Epithelial cell of proximal tubule (primary cell): Measurements from ENCODE around the gene CSNK1E. TPM values are rescaled to one million over a fixed set of nuclear protein-coding genes. Genes with fewer than 3 reads are reported as not detected.

Source experiments
- DNase-seq: peaks from one replicate; pipeline ENCODE4 v3.0.0-alpha.2; 2011; ENCODE audit warnings: low read depth
- H3K4me3 ChIP-seq: 2 replicates; pipeline ENCODE4 v1.5.1; 2011; ENCODE audit warnings: low read depth, mild to moderate bottlenecking, low read length
- total RNA-seq: library from RNA; depleted of rRNA; stranded (reverse); fragments of >200 nt; gene quantifications from 2 replicates; pipeline ENCODE4 v1.2.3, GENCODE V29; 2015
- TF ChIP-seq, protein P1 (sequence below): conservative IDR thresholded peaks from 2 replicates; pipeline ENCODE4 v1.5.1; 2012; ENCODE audit warnings: low read depth, mild to moderate bottlenecking, low read length

CSNK1E gene
- total RNA-seq, 1 donor from 2014 or later: 157 TPM

DNA sequence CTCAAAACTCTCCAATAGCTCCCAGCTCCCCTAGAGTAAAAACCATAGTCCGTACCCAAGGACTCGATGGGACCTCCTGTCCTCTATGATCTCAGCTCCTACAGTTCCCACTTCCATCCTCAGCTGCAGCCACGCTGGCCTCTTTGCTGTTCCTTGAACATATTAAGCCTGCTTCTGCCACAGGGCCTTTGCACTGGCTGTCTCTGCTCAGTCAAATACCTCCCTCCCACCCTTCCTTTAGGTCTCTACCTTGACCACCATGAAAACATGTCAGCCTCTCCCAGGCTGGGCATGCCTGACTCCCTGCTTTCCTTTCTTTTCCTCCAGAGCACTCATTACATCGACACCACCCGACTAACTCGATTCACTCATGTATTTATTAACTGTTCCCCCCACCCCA, 69.0 kb downstream of the CSNK1E start:
- no peak overlapping the region for H3K4me3 ChIP-seq
- TF ChIP-seq, protein P1, sequence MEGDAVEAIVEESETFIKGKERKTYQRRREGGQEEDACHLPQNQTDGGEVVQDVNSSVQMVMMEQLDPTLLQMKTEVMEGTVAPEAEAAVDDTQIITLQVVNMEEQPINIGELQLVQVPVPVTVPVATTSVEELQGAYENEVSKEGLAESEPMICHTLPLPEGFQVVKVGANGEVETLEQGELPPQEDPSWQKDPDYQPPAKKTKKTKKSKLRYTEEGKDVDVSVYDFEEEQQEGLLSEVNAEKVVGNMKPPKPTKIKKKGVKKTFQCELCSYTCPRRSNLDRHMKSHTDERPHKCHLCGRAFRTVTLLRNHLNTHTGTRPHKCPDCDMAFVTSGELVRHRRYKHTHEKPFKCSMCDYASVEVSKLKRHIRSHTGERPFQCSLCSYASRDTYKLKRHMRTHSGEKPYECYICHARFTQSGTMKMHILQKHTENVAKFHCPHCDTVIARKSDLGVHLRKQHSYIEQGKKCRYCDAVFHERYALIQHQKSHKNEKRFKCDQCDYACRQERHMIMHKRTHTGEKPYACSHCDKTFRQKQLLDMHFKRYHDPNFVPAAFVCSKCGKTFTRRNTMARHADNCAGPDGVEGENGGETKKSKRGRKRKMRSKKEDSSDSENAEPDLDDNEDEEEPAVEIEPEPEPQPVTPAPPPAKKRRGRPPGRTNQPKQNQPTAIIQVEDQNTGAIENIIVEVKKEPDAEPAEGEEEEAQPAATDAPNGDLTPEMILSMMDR: no peak
- DNase-seq: no peak

- no peak overlapping the region for H3K4me3 ChIP-seq
- no peak for DNase-seq
- TF ChIP-seq, protein P1: no peak
Observed at GRCh38 chr22:38247713-38248112, 69.5 kb downstream of the CSNK1E start.

- H3K4me3 ChIP-seq: no peak overlapping the region
- TF ChIP-seq, protein P1: no peak
Observed at GRCh38 chr22:38246692-38247091, 70.5 kb downstream of the CSNK1E start.

GRCh38 chr22:38246046-38246658, 71.1 kb downstream of the CSNK1E start:
- no peak overlapping the region for H3K4me3 ChIP-seq
- no peak for DNase-seq
- TF ChIP-seq, protein P1: no peak

More at GRCh38 chr22:38246692-38247091, 70.5 kb downstream of the CSNK1E start:
- DNase-seq: no peak

DNA sequence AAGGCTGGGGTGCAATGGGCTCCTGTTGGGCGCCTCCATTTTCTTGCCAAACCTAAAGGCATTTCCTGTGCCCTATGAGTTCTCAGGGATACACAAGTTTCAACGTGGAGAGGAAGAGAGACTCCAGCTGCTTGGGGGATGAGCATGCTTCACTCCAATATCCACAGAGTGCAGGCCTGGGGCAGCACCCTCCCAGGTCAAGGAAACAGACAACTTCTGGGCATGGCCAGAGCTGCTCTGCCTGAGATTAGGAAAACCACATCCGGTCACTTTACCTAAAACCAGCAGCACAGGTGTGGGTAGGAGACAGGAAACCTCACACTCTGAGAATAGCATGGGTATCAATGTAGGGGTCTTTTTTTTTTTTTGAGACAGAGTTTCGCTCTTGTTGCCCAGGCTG, 73.1 kb downstream of the CSNK1E start:
- H3K4me3 ChIP-seq: no peak overlapping the region
- TF ChIP-seq, protein P1: no peak
- DNase-seq: no peak

DNA sequence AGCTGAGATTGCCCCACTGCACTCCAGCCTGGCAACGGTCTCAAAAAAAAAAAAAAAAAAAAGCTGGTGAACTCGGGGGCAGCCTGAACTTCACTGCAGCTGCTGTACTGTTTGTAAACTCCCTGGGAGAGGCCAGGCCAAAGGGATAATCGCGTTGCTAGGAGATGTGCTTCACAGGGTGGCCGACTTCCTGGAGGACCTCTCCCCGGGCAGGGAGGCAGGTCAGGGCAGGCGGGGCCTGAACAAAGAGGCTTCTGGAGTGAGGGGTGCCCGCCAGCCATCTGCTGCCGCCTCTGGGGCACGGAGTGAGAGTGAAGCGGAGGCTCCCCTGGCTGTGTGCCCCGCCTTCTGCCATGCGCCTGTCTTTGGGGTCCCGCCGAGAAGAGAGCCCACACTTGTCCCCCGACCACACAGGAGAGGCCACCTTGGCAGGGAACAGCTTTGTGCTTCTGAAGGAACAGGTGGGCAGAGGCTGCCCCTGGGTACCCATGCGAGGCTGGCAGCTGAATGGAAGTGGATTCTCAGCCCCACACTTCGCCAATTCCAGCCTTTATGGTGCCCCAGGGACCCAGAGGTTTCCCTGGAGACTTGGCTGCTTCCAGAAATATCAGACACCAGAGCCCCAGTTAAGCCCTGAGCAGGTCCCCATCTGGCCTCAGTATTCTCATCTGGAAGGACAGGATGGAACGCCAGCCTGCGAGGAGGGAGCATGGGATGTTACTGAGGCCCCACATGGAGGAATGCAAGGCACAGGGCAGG, 74.0 kb downstream of the CSNK1E start:
- TF ChIP-seq, protein P1: no peak
- DNase-seq: no peak
- H3K4me3 ChIP-seq: no peak overlapping the region

GRCh38 chr22:38240734-38241252, 76.4 kb downstream of the CSNK1E start:
- TF ChIP-seq, protein P1: no peak
- DNase-seq: no peak
- no peak overlapping the region for H3K4me3 ChIP-seq
